WTC11 (cell line): ENCODE data around the gene PTPRJ. TPM values are rescaled to one million over a fixed set of nuclear protein-coding genes. Genes with fewer than 3 reads are reported as not detected.

Experiments used
- ATAC-seq: fragments of 200-7000 bp; cut with Tn5 transposase; 2 replicates; pipeline ENCODE4 v1.10.0; 2021; ENCODE audit warnings: mild to moderate bottlenecking, moderate library complexity
- CTCF ChIA-PET: fragments of 300-600 bp; sonication (Branson Sonifier 250); formaldehyde crosslinking; loops from one replicate; lab custom pipeline; 2021; ENCODE audit warnings: antibody characterized with exemption; lab: Charles Lee
- POLR2A ChIA-PET: fragments of 350-600 bp; sonication (Branson Sonifier 250); formaldehyde crosslinking; loops from one replicate; lab custom pipeline; 2021; ENCODE audit warnings: antibody characterized with exemption; lab: Charles Lee
- DNase-seq: peaks from one replicate; pipeline ENCODE4 v3.0.0; 2021; ENCODE audit warnings: low spot score
- H3K27ac Mint-ChIP-seq: 2 replicates; pipeline ENCODE4 v1.8.0; 2021; ENCODE audit warnings: mixed read lengths
- H3K27me3 Mint-ChIP-seq: 2 replicates; pipeline ENCODE4 v1.8.0; 2021; ENCODE audit warnings: low read depth, mild to moderate bottlenecking, moderate library complexity, mixed read lengths
- H3K36me3 Mint-ChIP-seq: 2 replicates; pipeline ENCODE4 v1.8.0; 2021; ENCODE audit warnings: mixed read lengths
- H3K4me1 Mint-ChIP-seq: 2 replicates; pipeline ENCODE4 v1.8.0; 2022; ENCODE audit warnings: mixed read lengths
- H3K4me3 Mint-ChIP-seq: 2 replicates; pipeline ENCODE4 v1.8.0; 2021; ENCODE audit warnings: mild to moderate bottlenecking, moderate library complexity, mixed read lengths
- H3K9me3 Mint-ChIP-seq: 2 replicates; pipeline ENCODE4 v1.8.0; 2021; ENCODE audit warnings: mixed read lengths
- ATF2 ChIP-seq: sonication (generic); formaldehyde crosslinking; IDR thresholded peaks from 2 replicates; pipeline ENCODE4 v1.8.1; 2022; ENCODE audit warnings: low read depth, missing genetic modification reagents, borderline replicate concordance
- ATF3 ChIP-seq: sonication (generic); formaldehyde crosslinking; conservative IDR thresholded peaks from 2 replicates; pipeline ENCODE4 v1.8.1; 2022; ENCODE audit warnings: mild to moderate bottlenecking, missing genetic modification reagents
- CBFB ChIP-seq: sonication (generic); formaldehyde crosslinking; IDR thresholded peaks from 2 replicates; pipeline ENCODE4 v1.8.1; 2022; ENCODE audit warnings: mild to moderate bottlenecking, low read depth, missing genetic modification reagents
- CTCF ChIP-seq: fragments of 200-600 bp; IDR thresholded peaks from 2 replicates; pipeline ENCODE4 v1.8.0; 2022; ENCODE audit warnings: antibody characterized with exemption
- ETV6 ChIP-seq: sonication (generic); formaldehyde crosslinking; IDR thresholded peaks from 2 replicates; pipeline ENCODE4 v1.8.1; 2022; ENCODE audit warnings: mild to moderate bottlenecking, missing genetic modification reagents
- HMGA2 ChIP-seq: fragments of 250-450 bp; sonication (Bioruptor Pico); IDR thresholded peaks from 2 replicates; pipeline ENCODE4 v1.4.0; 2021; ENCODE audit warnings: mild to moderate bottlenecking, moderate library complexity
- HMGXB4 ChIP-seq: sonication (generic); formaldehyde crosslinking; IDR thresholded peaks from 2 replicates; pipeline ENCODE4 v1.8.1; 2023; ENCODE audit warnings: mild to moderate bottlenecking, moderate library complexity, missing genetic modification reagents
- IRF2 ChIP-seq: sonication (generic); formaldehyde crosslinking; IDR thresholded peaks from 2 replicates; pipeline ENCODE4 v1.8.0; 2022; ENCODE audit warnings: low read depth, missing genetic modification reagents, borderline replicate concordance
- JAZF1 ChIP-seq: fragments of 250-450 bp; sonication (Bioruptor Pico); IDR thresholded peaks from 2 replicates; pipeline ENCODE4 v1.9.0; 2021; ENCODE audit warnings: moderate library complexity, mild to moderate bottlenecking, inconsistent platforms
- KAT7 ChIP-seq: sonication (generic); formaldehyde crosslinking; IDR thresholded peaks from 2 replicates; pipeline ENCODE4 v1.8.1; 2023; ENCODE audit warnings: missing genetic modification reagents, mild to moderate bottlenecking, borderline replicate concordance
- NR3C1 ChIP-seq: sonication (generic); formaldehyde crosslinking; conservative IDR thresholded peaks from 2 replicates; pipeline ENCODE4 v1.8.1; 2023; ENCODE audit warnings: low read depth, mild to moderate bottlenecking, missing genetic modification reagents
- SMAD4 ChIP-seq: sonication (generic); formaldehyde crosslinking; IDR thresholded peaks from 2 replicates; pipeline ENCODE4 v1.8.0; 2022; ENCODE audit warnings: mild to moderate bottlenecking, missing genetic modification reagents
- USF1 ChIP-seq: sonication (generic); formaldehyde crosslinking; IDR thresholded peaks from 2 replicates; pipeline ENCODE4 v1.8.0; 2022; ENCODE audit warnings: mild to moderate bottlenecking, missing genetic modification reagents
- ZNF121 ChIP-seq: sonication (generic); formaldehyde crosslinking; IDR thresholded peaks from 2 replicates; pipeline ENCODE4 v1.8.0; 2023; ENCODE audit warnings: missing genetic modification reagents
- ZNF219 ChIP-seq: sonication (generic); formaldehyde crosslinking; IDR thresholded peaks from 2 replicates; pipeline ENCODE4 v1.8.0; 2023; ENCODE audit warnings: missing genetic modification reagents, mild to moderate bottlenecking, borderline replicate concordance
- ZNF396 ChIP-seq: fragments of 250-450 bp; sonication (Bioruptor Pico); IDR thresholded peaks from 2 replicates; pipeline ENCODE4 v1.8.0; 2021; ENCODE audit warnings: mild to moderate bottlenecking, moderate library complexity, borderline replicate concordance
- ZNF512 ChIP-seq: sonication (generic); formaldehyde crosslinking; IDR thresholded peaks from 2 replicates; pipeline ENCODE4 v1.8.1; 2022; ENCODE audit warnings: missing genetic modification reagents, borderline replicate concordance
- ZSCAN18 ChIP-seq: fragments of 250-450 bp; sonication (Bioruptor Pico); IDR thresholded peaks from 2 replicates; pipeline ENCODE4 v2.1.2; 2022; ENCODE audit warnings: mild to moderate bottlenecking, moderate library complexity
- total RNA-seq: library from RNA; stranded (reverse); gene quantifications from 3 replicates; pipeline ENCODE4 v1.2.3, GENCODE V29; 2021

PTPRJ gene
- total RNA-seq, 1 experiment from 2014 or later, result 19.5 TPM

- TF ChIP-seq ATF2 (CRISPR knock-in tag) (no peak), ZNF219 (CRISPR knock-in tag) (no peak), ETV6 (CRISPR knock-in tag) (no peak), ZNF396 (CRISPR knock-in tag) (no peak), IRF2 (CRISPR knock-in tag) (no peak), NR3C1 (CRISPR knock-in tag) (no peak)
Measured at GRCh38 chr11:48041877-48042695, 61.7 kb downstream of the PTPRJ start (continued).

- DNase-seq (no peak), ATAC-seq (no peak)
- TF ChIP-seq CBFB (CRISPR knock-in tag) (no peak), ZSCAN18 (CRISPR knock-in tag) (no peak), ZNF121 (CRISPR knock-in tag) (peak; percentile 85)
- POLR2A ChIA-PET, result interaction anchor here (0.6 kb wide), 2 partner anchors 54 to 106 kb away, joined by 4 to 5 read pairs; no protein-coding TSS in a partner anchor
- Mint-ChIP-seq H3K9me3 (no peaks in the 10 kb centered on the region), H3K27me3 (no peaks in the 10 kb centered on the region), H3K36me3 (no peaks in the 10 kb centered on the region), H3K4me1 (peaks cover 27% of the 10 kb centered on the region), H3K27ac (peak overlapping the region; percentile 12; the same call in 1 of the 2 replicates), H3K4me3 (no peak overlapping the region)
- CTCF ChIA-PET, result interaction anchor here (1.4 kb wide), 1 partner anchor 8 kb away, joined by 3 read pairs; no protein-coding TSS in a partner anchor
Measured at GRCh38 chr11:48043111-48043990, 63.0 kb downstream of the PTPRJ start.

GRCh38 chr11:48043991-48044512 is 63.7 kb downstream of the PTPRJ start:
- Mint-ChIP-seq H3K36me3 (no peaks in the 10 kb centered on the region), H3K27ac (peak overlapping the region; percentile 12; the same call in 1 of the 2 replicates)
- CTCF ChIA-PET, result interaction anchor here (1.4 kb wide), 1 partner anchor 8 kb away, joined by 3 read pairs; no protein-coding TSS in a partner anchor
- TF ChIP-seq ATF3 (CRISPR knock-in tag) (no peak), HMGXB4 (CRISPR knock-in tag) (no peak), SMAD4 (CRISPR knock-in tag) (no peak), KAT7 (no peak), HMGA2 (CRISPR knock-in tag) (no peak), CTCF (no peak), USF1 (no peak), CBFB (CRISPR knock-in tag) (no peak), ZNF512 (CRISPR knock-in tag) (no peak), JAZF1 (CRISPR knock-in tag) (no peak)

More at GRCh38 chr11:48043991-48044512, 63.7 kb downstream of the PTPRJ start:
- Mint-ChIP-seq H3K9me3 (no peaks in the 10 kb centered on the region), H3K4me1 (peaks cover 31% of the 10 kb centered on the region), H3K4me3 (no peak overlapping the region), H3K27me3 (no peaks in the 10 kb centered on the region)
- ATAC-seq (no peak), DNase-seq (no peak)
- POLR2A ChIA-PET, result interaction anchor here (0.6 kb wide), 1 partner anchor 107 kb away, joined by 5 read pairs; no protein-coding TSS in a partner anchor
